GM12864 (cell line): ENCODE results near the gene SYCP1.
"Not testable (repeated sequence)": the region's sequence is repeated elsewhere in the genome, so short reads cannot be mapped to it uniquely, and the experiment has no call there.

Source experiments
- DNase-seq: peaks from one replicate; pipeline ENCODE4 v3.0.0-alpha.2; 2011; ENCODE audit warnings: low read depth
- H3K4me3 ChIP-seq: 2 replicates; pipeline ENCODE4 v1.5.1; 2011; ENCODE audit warnings: mild to moderate bottlenecking, low read depth, low read length, control low read depth
- CTCF ChIP-seq: IDR thresholded peaks from 2 replicates; pipeline ENCODE4 v1.5.1; 2011; ENCODE audit warnings: low read depth, mild to moderate bottlenecking, moderate library complexity, low read length, control low read depth, inconsistent platforms; ENCODE audit errors: missing control alignments

The SYCP1 gene

GRCh38 chr1:114901814-114902213 is 47.2 kb downstream of the SYCP1 start:
- H3K4me3 ChIP-seq: no peak overlapping the region
- no peak for DNase-seq
- TF ChIP-seq CTCF: no peak

GRCh38 chr1:114902343-114902742 is 47.7 kb downstream of the SYCP1 start:
- no peak overlapping the region for H3K4me3 ChIP-seq
- TF ChIP-seq CTCF: no peak
- no peak for DNase-seq

GRCh38 chr1:114903480-114903879 is 48.8 kb downstream of the SYCP1 start:
- H3K4me3 ChIP-seq: no peak overlapping the region
- no peak for DNase-seq
- TF ChIP-seq CTCF: no peak

- not testable (repeated sequence) for H3K4me3 ChIP-seq, DNase-seq
These were observed 61.1 kb downstream of the SYCP1 start for GRCh38 chr1:114915720-114916119.

GRCh38 chr1:114926607-114927006 is 71.9 kb downstream of the SYCP1 start:
- no peak for DNase-seq
- H3K4me3 ChIP-seq: no peak overlapping the region
- TF ChIP-seq CTCF: no peak

GRCh38 chr1:114927401-114927800 is 72.7 kb downstream of the SYCP1 start:
- no peak overlapping the region for H3K4me3 ChIP-seq
- DNase-seq: no peak
- no peak for TF ChIP-seq CTCF

- no peak overlapping the region for H3K4me3 ChIP-seq
- TF ChIP-seq CTCF: peak; percentile 55
- no peak for DNase-seq
These were observed 101.9 kb downstream of the SYCP1 start for GRCh38 chr1:114956570-114956969.

GRCh38 chr1:114959423-114959822 is 104.8 kb downstream of the SYCP1 start:
- no peak for TF ChIP-seq CTCF
- DNase-seq: no peak
- no peak overlapping the region for H3K4me3 ChIP-seq
